HCT116 (cell line): ENCODE data around the gene PCLO. TPM values are rescaled to one million over a fixed set of nuclear protein-coding genes. Genes with fewer than 3 reads are reported as not detected.

Experiments
- ATAC-seq: fragments of 200-7000 bp; cut with Tn5 transposase; 2 replicates; pipeline ENCODE4 v1.9.1; 2020; ENCODE audit warnings: mild to moderate bottlenecking, moderate library complexity
- BruUV-seq: library from RNA; stranded (reverse); fragments of 400-500 nt; replicated peaks from 2 replicates; lab custom pipeline; 2021; lab: Mats Ljungman, UMichigan
- CTCF ChIA-PET: fragments of 300-600 bp; sonication (Branson Sonifier 250); formaldehyde crosslinking; loops from one replicate; lab custom pipeline; 2021; ENCODE audit warnings: antibody characterized with exemption; lab: Charles Lee
- POLR2A ChIA-PET: fragments of 300-600, 350-600 bp; sonication (Branson Sonifier 250); formaldehyde crosslinking; loops from one replicate; lab custom pipeline; 2021; ENCODE audit warnings: antibody characterized with exemption; lab: Charles Lee
- RAD21 ChIA-PET, 2 experiments: fragments of 300-600 bp; sonication (Branson Sonifier 250); formaldehyde crosslinking; loops; one replicate each; lab custom pipeline; 2023; ENCODE audit warnings: low total read pairs in 2 of 2; ENCODE audit not compliant: uncharacterized antibody in 2 of 2, unreplicated experiment in 2 of 2, low non-redundant PET in 1 of 2; lab: Charles Lee
- DNase-seq: peaks from one replicate; pipeline ENCODE4 v3.0.0-alpha.2; 2010; ENCODE audit warnings: low read depth, low spot score
- H2AFZ ChIP-seq: fragments of 200-600 bp; shearing (Covaris generic), sonication (generic); 2 replicates; pipeline ENCODE4 v1.6.1; 2017; ENCODE audit warnings: low read depth, mixed run types, mixed read lengths, antibody characterized with exemption, low read length; ENCODE audit not compliant: poor library complexity, severe bottlenecking
- H3K27ac ChIP-seq: 2 replicates; pipeline ENCODE4 v1.5.1; 2012; ENCODE audit warnings: low read depth, low read length
- H3K27me3 ChIP-seq: fragments of 200-600 bp; sonication (generic); 2 replicates; pipeline ENCODE4 v1.6.1; 2016; ENCODE audit warnings: mixed run types, low read length, mixed read lengths; ENCODE audit not compliant: insufficient read depth
- H3K36me3 ChIP-seq, 2 experiments: fragments of 200-500 bp in 1 of 2; fragments of 200-600 bp in 1 of 2; sonication (Bioruptor generic) in 1 of 2; sonication (generic) in 1 of 2; 2 replicates each; pipeline versions ENCODE4 v1.5.1 to v1.6.1; 2014 to 2016; ENCODE audit warnings: low read length in 2 of 2, inconsistent platforms in 1 of 2, mixed read lengths in 1 of 2, mixed run types in 1 of 2; ENCODE audit not compliant: insufficient read depth in 2 of 2, control insufficient read depth in 1 of 2
- H3K4me1 ChIP-seq, 2 experiments: fragments of 200-600 bp in 1 of 2; sonication (generic) in 1 of 2; 2 replicates each; pipeline versions ENCODE4 v1.5.1 to v1.6.1; 2012 to 2017; ENCODE audit warnings: low read length in 2 of 2, inconsistent platforms in 1 of 2, mild to moderate bottlenecking in 1 of 2, mixed read lengths in 1 of 2, mixed run types in 1 of 2, moderate library complexity in 1 of 2; ENCODE audit not compliant: insufficient read depth in 2 of 2, control insufficient read depth in 1 of 2
- H3K4me2 ChIP-seq: fragments of 200-600 bp; sonication (generic); 2 replicates; pipeline ENCODE4 v1.6.1; 2017; ENCODE audit warnings: mixed run types, low read length, mixed read lengths
- H3K4me3 ChIP-seq, 2 experiments: fragments of 200-600 bp in 1 of 2; sonication (generic) in 1 of 2; replicated peaks in 1 of 2; 2 replicates each; pipeline ENCODE4 v1.5.1; 2011 to 2016; ENCODE audit warnings: low read length in 2 of 2, control low read depth in 1 of 2, low read depth in 1 of 2, mild to moderate bottlenecking in 1 of 2, mixed read lengths in 1 of 2, mixed run types in 1 of 2
- H3K79me2 ChIP-seq: fragments of 200-600 bp; sonication (generic); 2 replicates; pipeline ENCODE4 v1.6.1; 2017; ENCODE audit warnings: mild to moderate bottlenecking, mixed run types, low read length, moderate library complexity, mixed read lengths; ENCODE audit not compliant: insufficient read depth
- H3K9ac ChIP-seq: fragments of 200-600 bp; sonication (generic); 2 replicates; pipeline ENCODE4 v1.6.1; 2016; ENCODE audit warnings: low read length, mixed read lengths
- H3K9me2 ChIP-seq: fragments of 200-600 bp; sonication (generic), shearing (Covaris generic); 2 replicates; pipeline ENCODE4 v1.6.1; 2017; ENCODE audit warnings: mixed run types, mild to moderate bottlenecking, moderate library complexity; ENCODE audit not compliant: insufficient read depth
- H3K9me3 ChIP-seq, 2 experiments: fragments of 200-500 bp in 1 of 2; fragments of 200-600 bp in 1 of 2; sonication (Bioruptor generic) in 1 of 2; sonication (generic) in 1 of 2; 2 replicates each; pipeline ENCODE4 v1.6.1; 2014 to 2017; ENCODE audit warnings: low read length in 2 of 2, mixed read lengths in 2 of 2, inconsistent platforms in 1 of 2, low read depth in 1 of 2, mild to moderate bottlenecking in 1 of 2, mixed run types in 1 of 2, moderate library complexity in 1 of 2; ENCODE audit not compliant: control insufficient read depth in 1 of 2, insufficient read depth in 1 of 2
- H4K20me1 ChIP-seq: fragments of 200-600 bp; sonication (generic), shearing (Covaris generic); 2 replicates; pipeline ENCODE4 v1.6.1; 2017; ENCODE audit warnings: mixed run types, mild to moderate bottlenecking, moderate library complexity; ENCODE audit not compliant: insufficient read depth
- CEBPB ChIP-seq: IDR thresholded peaks from 2 replicates; pipeline ENCODE4 v1.6.1; 2012; ENCODE audit warnings: low read depth
- ELF1 ChIP-seq: IDR thresholded peaks from 2 replicates; pipeline ENCODE4 v1.6.1; 2012; ENCODE audit warnings: low read depth, borderline replicate concordance
- EZH2 ChIP-seq: fragments of 200-600 bp; sonication (generic); IDR thresholded peaks from 2 replicates; pipeline ENCODE4 v1.6.1; 2017; ENCODE audit warnings: antibody characterized with exemption, mixed run types
- EZH2phosphoT487 ChIP-seq: fragments of 200-600 bp; IDR thresholded peaks from 2 replicates; pipeline ENCODE4 v1.6.1; 2018; ENCODE audit warnings: antibody characterized with exemption, borderline replicate concordance
- JUND ChIP-seq: IDR thresholded peaks from 2 replicates; pipeline ENCODE4 v1.6.1; 2012
- MAX ChIP-seq: IDR thresholded peaks from 2 replicates; pipeline ENCODE4 v1.6.1; 2012
- POLR2AphosphoS5 ChIP-seq: IDR thresholded peaks from 2 replicates; pipeline ENCODE4 v1.6.1; 2011; ENCODE audit warnings: mild to moderate bottlenecking, low read depth, low read length, moderate library complexity
- RAD21 ChIP-seq: IDR thresholded peaks from 2 replicates; pipeline ENCODE4 v1.6.1; 2012; ENCODE audit warnings: low read depth, mild to moderate bottlenecking
- REST ChIP-seq: IDR thresholded peaks from 2 replicates; pipeline ENCODE4 v1.6.1; 2012; ENCODE audit warnings: low read depth
- SIN3A ChIP-seq: IDR thresholded peaks from 2 replicates; pipeline ENCODE4 v1.6.1; 2012; ENCODE audit warnings: low read depth
- SRF ChIP-seq: IDR thresholded peaks from 2 replicates; pipeline ENCODE4 v1.6.1; 2012; ENCODE audit warnings: low read depth
- TCF7L2 ChIP-seq: IDR thresholded peaks from 2 replicates; pipeline ENCODE4 v1.7.0; 2011; ENCODE audit warnings: borderline replicate concordance, inconsistent platforms; ENCODE audit not compliant: insufficient read depth, insufficient read length; ENCODE audit errors: extremely low read depth
- ZFX ChIP-seq: fragments of 450-650 bp; IDR thresholded peaks from 2 replicates; pipeline ENCODE4 v1.6.1; 2017
- ZNF274 ChIP-seq: fragments of 200-500 bp; sonication (Bioruptor generic); IDR thresholded peaks from 2 replicates; pipeline ENCODE4 v1.6.1; 2014; ENCODE audit warnings: mild to moderate bottlenecking, low read depth, low read length, inconsistent platforms
- intact Hi-C: fragments of 100-400 bp; cut with micrococcal nuclease; formaldehyde crosslinking; loops from 2 replicates; pipeline ENCODE4 v1.10.0; 2022
- total RNA-seq: library from RNA; stranded (reverse); gene quantifications from one replicate; pipeline ENCODE4 v1.2.1, GENCODE V29; 2021; ENCODE audit not compliant: unreplicated experiment

PCLO gene
- total RNA-seq, 1 experiment from 2014 or later: 2.4 TPM

- no peak for TF ChIP-seq CEBPB
Measured at GRCh38 chr7:83015916-83016315, 146.8 kb downstream of the PCLO start (continued).

- CTCF ChIA-PET: no interaction called here
- TF ChIP-seq POLR2AphosphoS5: no peak
- TF ChIP-seq SRF: no peak
- no TSS peak for BruUV-seq
- RAD21 ChIA-PET: no interaction called here
- Histone ChIP-seq H3K9ac (no peak overlapping the region), H3K27me3 (no peaks in the 10 kb centered on the region), H2AFZ (no peak overlapping the region), H3K9me2 (no peaks in the 10 kb centered on the region), H3K27ac (no peak overlapping the region), H3K4me2 (no peak overlapping the region), H3K36me3 (no peaks in the 10 kb centered on the region), H3K4me3 (no peak overlapping the region), H3K4me1 (peaks cover 9% of the 10 kb centered on the region in 2 experiments; a peak in 3 of 4 replicates), H4K20me1 (no peaks in the 10 kb centered on the region), H3K9me3 (no peaks in the 10 kb centered on the region), H3K79me2 (no peaks in the 10 kb centered on the region)
- POLR2A ChIA-PET: no interaction called here
- intact Hi-C loops: no loop called here
- DNase-seq (no peak), ATAC-seq (no peak)
Measured at GRCh38 chr7:83014546-83014945, 148.1 kb downstream of the PCLO start.

- Histone ChIP-seq H3K79me2 (no peaks in the 10 kb centered on the region), H4K20me1 (no peaks in the 10 kb centered on the region), H3K9me2 (no peaks in the 10 kb centered on the region), H3K36me3 (no peaks in the 10 kb centered on the region), H3K27me3 (no peaks in the 10 kb centered on the region)
- RAD21 ChIA-PET: no interaction called here
- TF ChIP-seq RAD21 (no peak), EZH2phosphoT487 (no peak), TCF7L2 (no peak), MAX (no peak), EZH2 (no peak), REST (no peak), CEBPB (no peak), ELF1 (no peak), POLR2AphosphoS5 (no peak), SIN3A (no peak), ZFX (no peak), SRF (no peak), JUND (no peak; the same call in 1 of the 2 replicates), ZNF274 (no peak)
- TF ChIP-seq, all 23 proteins: peak for 0
- CTCF ChIA-PET: no interaction called here
- Histone ChIP-seq H2AFZ (no peak overlapping the region), H3K4me3 (no peak overlapping the region), H3K27ac (no peak overlapping the region), H3K9ac (no peak overlapping the region), H3K4me1 (peaks cover 9% of the 10 kb centered on the region in 2 experiments; a peak in 3 of 4 replicates), H3K4me2 (peak overlapping the region; percentile 35), H3K9me3 (no peaks in the 10 kb centered on the region)
- BruUV-seq: no TSS peak
- ATAC-seq: peak; percentile 38; the same call in 1 of the 2 replicates
- intact Hi-C loops: no loop called here
- POLR2A ChIA-PET: no interaction called here
- no peak for DNase-seq
Measured at GRCh38 chr7:83011954-83012353, 150.7 kb downstream of the PCLO start.
